K562 (cell line): Measurements from ENCODE around the gene SFXN2. TPM values are rescaled to one million over a fixed set of nuclear protein-coding genes. Genes with fewer than 3 reads are reported as not detected.

Source experiments
- CREB5 ChIP-seq: fragments of 250-450 bp; sonication (Bioruptor Pico); IDR thresholded peaks from 2 replicates; pipeline ENCODE4 v1.5.0; 2020; ENCODE audit warnings: mild to moderate bottlenecking
- CXXC5 ChIP-seq: fragments of 250-450 bp; sonication (Bioruptor Pico); IDR thresholded peaks from 2 replicates; pipeline ENCODE4 v1.8.0; 2022; ENCODE audit warnings: inconsistent platforms, mild to moderate bottlenecking, moderate library complexity
- DMBX1 ChIP-seq: fragments of 250-450 bp; sonication (Bioruptor Pico); IDR thresholded peaks from 2 replicates; pipeline ENCODE4 v1.8.0; 2022; ENCODE audit warnings: inconsistent platforms, mild to moderate bottlenecking, moderate library complexity, borderline replicate concordance
- DPF2 ChIP-seq: fragments of 450-650 bp; IDR thresholded peaks from 2 replicates; pipeline ENCODE4 v1.6.1; 2016
- FOXM1 ChIP-seq, 2 experiments: fragments of 450-650 bp in 1 of 2; sonication (generic) in 1 of 2; formaldehyde crosslinking in 1 of 2; IDR thresholded peaks; 2 replicates each; pipeline versions ENCODE4 v1.6.1 to v1.9.0; 2017 to 2022; ENCODE audit warnings: low read depth in 2 of 2, mild to moderate bottlenecking in 2 of 2, missing genetic modification reagents in 1 of 2, moderate library complexity in 1 of 2
- HDAC1 ChIP-seq, 2 experiments: fragments of 450-650 bp; IDR thresholded peaks; 2 replicates each; pipeline ENCODE4 v1.6.1; 2016 to 2017; ENCODE audit warnings: inconsistent platforms in 1 of 2, mild to moderate bottlenecking in 1 of 2, moderate library complexity in 1 of 2
- HDAC2 ChIP-seq: fragments of 450-650 bp; IDR thresholded peaks from 2 replicates; pipeline ENCODE4 v1.6.1; 2016; ENCODE audit warnings: mild to moderate bottlenecking
- HMG20A ChIP-seq: fragments of 450-650 bp; formaldehyde crosslinking; conservative IDR thresholded peaks from 2 replicates; pipeline ENCODE4 v1.4.0; 2020; ENCODE audit warnings: mild to moderate bottlenecking, mixed read lengths
- KDM5B ChIP-seq: fragments of 200-600 bp; sonication (generic); IDR thresholded peaks from 2 replicates; pipeline ENCODE4 v1.6.1; 2012; ENCODE audit warnings: low read depth, mild to moderate bottlenecking, moderate library complexity, low read length, control low read depth, inconsistent platforms; ENCODE audit not compliant: insufficient replicate concordance
- LCOR ChIP-seq: sonication (generic); formaldehyde crosslinking; IDR thresholded peaks from 2 replicates; pipeline ENCODE4 v1.8.0; 2022; ENCODE audit warnings: mild to moderate bottlenecking, missing genetic modification reagents
- MAZ ChIP-seq, 2 experiments: fragments of 450-650 bp in 1 of 2; sonication (generic) in 1 of 2; formaldehyde crosslinking; IDR thresholded peaks in 1 of 2; conservative IDR thresholded peaks in 1 of 2; 2 replicates each; pipeline versions ENCODE4 v1.4.0 to v1.5.0; 2020; ENCODE audit warnings: mild to moderate bottlenecking in 1 of 2, missing genetic modification reagents in 1 of 2
- MLLT1 ChIP-seq, 2 experiments: fragments of 450-650 bp; IDR thresholded peaks; 2 replicates each; pipeline ENCODE4 v1.6.1; 2016
- MYC ChIP-seq, 2 experiments: fragments of 250-450 bp in 1 of 2; sonication (Bioruptor Pico) in 1 of 2; IDR thresholded peaks; 2 replicates each; pipeline versions ENCODE4 v1.5.1 to v1.6.1; 2012 to 2021; ENCODE audit warnings: low read depth in 2 of 2, borderline replicate concordance in 1 of 2, improper control_type of control experiment in 1 of 2, low read length in 1 of 2, mild to moderate bottlenecking in 1 of 2, moderate library complexity in 1 of 2
- NR3C1 ChIP-seq: sonication (generic); formaldehyde crosslinking; IDR thresholded peaks from 2 replicates; pipeline ENCODE4 v1.8.1; 2022; ENCODE audit warnings: missing genetic modification reagents
- PREB ChIP-seq: sonication (generic); formaldehyde crosslinking; IDR thresholded peaks from 2 replicates; pipeline ENCODE4 v1.8.1; 2023; ENCODE audit warnings: mild to moderate bottlenecking, missing genetic modification reagents
- SIN3A ChIP-seq, 2 experiments: fragments of 150-350 bp in 1 of 2; IDR thresholded peaks; 2 replicates each; pipeline ENCODE4 v1.6.1; 2011 to 2016; ENCODE audit warnings: borderline replicate concordance in 2 of 2, low read depth in 2 of 2, low read length in 2 of 2, mild to moderate bottlenecking in 2 of 2, moderate library complexity in 2 of 2; ENCODE audit not compliant: control insufficient read depth in 1 of 2
- SIRT6 ChIP-seq: IDR thresholded peaks from one replicate; pipeline ENCODE4 v1.6.1; 2012; ENCODE audit warnings: low read depth, mild to moderate bottlenecking, control low read depth, inconsistent platforms, low read length, moderate library complexity
- TGIF2 ChIP-seq: sonication (generic); formaldehyde crosslinking; IDR thresholded peaks from 2 replicates; pipeline ENCODE4 v1.8.1; 2022; ENCODE audit warnings: mild to moderate bottlenecking, missing genetic modification reagents, moderate library complexity
- ZBTB7A ChIP-seq: IDR thresholded peaks from 2 replicates; pipeline ENCODE4 v1.6.1; 2011; ENCODE audit warnings: low read depth, mild to moderate bottlenecking, low read length, moderate library complexity, borderline replicate concordance; ENCODE audit not compliant: control insufficient read depth
- ZFX ChIP-seq: sonication (generic); formaldehyde crosslinking; IDR thresholded peaks from 2 replicates; pipeline ENCODE4 v1.8.0; 2022; ENCODE audit warnings: mild to moderate bottlenecking, missing genetic modification reagents, moderate library complexity
- ZNF12 ChIP-seq: sonication (generic); formaldehyde crosslinking; IDR thresholded peaks from 2 replicates; pipeline ENCODE4 v1.4.0; 2020; ENCODE audit warnings: mild to moderate bottlenecking, missing genetic modification reagents
- ZNF24 ChIP-seq: fragments of 450-650 bp; IDR thresholded peaks from 2 replicates; pipeline ENCODE4 v1.6.1; 2016
- polyA plus RNA-seq, 8 experiments: library from polyadenylated mRNA; depleted of rRNA in 4 of 8; stranded (reverse) in 5 of 8; unstranded in 3 of 8; fragments of >200 nt; fragmentation: Nextera tagmentation in 2 of 8; fragmentation: Illumina TruSeq in 1 of 8; extraction: Ambion mirVana in 2 of 8; extraction: Trizol in 1 of 8; gene quantifications; 2 replicates each; pipeline versions ENCODE4 v1.2.1 to v1.2.3, GENCODE V29; 2011 to 2014; ENCODE audit warnings: inconsistent platforms in 1 of 8, missing spikeins in 1 of 8
- total RNA-seq, 7 experiments: library from RNA; depleted of rRNA in 6 of 7; stranded (reverse); fragments of >200 nt in 6 of 7; fragmentation: Illumina TruSeq in 2 of 7; extraction: Trizol in 2 of 7; gene quantifications; 2 replicates each; pipeline versions ENCODE4 v1.2.1 to v1.2.3, GENCODE V29; 2011 to 2021; ENCODE audit warnings: low replicate concordance in 1 of 7

SFXN2 gene
- total and polyA plus RNA-seq, 9 of the 15 experiments (the other 6 are each of a cell fraction or from before 2014, with no cell fraction given): 7.3 to 23.8 (median 15.7) TPM

- TF ChIP-seq PREB (CRISPR knock-in tag) (peak; percentile 54; the same call in 1 of the 2 replicates), DMBX1 (CRISPR knock-in tag) (no peak), SIN3A (IDR thresholded peaks at IDR 0.05; ENCODE audit: borderline replicate concordance in 2 of 2, control insufficient read depth in 1 of 2, low read depth in 2 of 2, low read length in 2 of 2) (peak; percentile 84 to 89), CREB5 (no peak), DPF2 (no peak), TGIF2 (0 out of 2 replicates have a peak, but pooled peaks have one; percentile 44), ZNF24 (no peak), ZFX (CRISPR knock-in tag) (peak; percentile 77), ZNF12 (CRISPR knock-in tag) (0 out of 2 replicates have a peak, but pooled peaks have one; percentile 53), CXXC5 (CRISPR knock-in tag) (0 out of 2 replicates have a peak, but pooled peaks have one; percentile 29), LCOR (peak; percentile 63; the same call in 1 of the 2 replicates), MLLT1 (IDR thresholded peaks at IDR 0.05) (no peak), SIRT6 (no peak), MYC (IDR thresholded peaks at IDR 0.05; ENCODE audit: low read depth, low read length) (peak; percentile 85), MYC (CRISPR knock-in tag; IDR thresholded peaks at IDR 0.05; ENCODE audit: borderline replicate concordance, low read depth) (peak; percentile 90; the same call in 1 of the 2 replicates), HDAC2 (peak; percentile 83), HMG20A (CRISPR knock-in tag) (no peak), HDAC1 (IDR thresholded peaks at IDR 0.05) (peak in 1 of 2 experiments; percentile 97; a peak in 2 of 4 replicates), NR3C1 (CRISPR knock-in tag) (no peak), ZBTB7A (no peak; the same call in 1 of the 2 replicates), KDM5B (peak; percentile 63), FOXM1 (IDR thresholded peaks at IDR 0.05; ENCODE audit: low read depth) (no peak), FOXM1 (CRISPR knock-in tag; IDR thresholded peaks at IDR 0.05; ENCODE audit: low read depth) (peak; percentile 58; the same call in 1 of the 2 replicates), MAZ (CRISPR knock-in tag; conservative IDR thresholded peaks at IDR 0.05 in 1 of 2, IDR thresholded peaks at IDR 0.05 in 1 of 2) (peak in 1 of 2 experiments; percentile 19; a peak in 1 of 4 replicates)
Measured at GRCh38 chr10:102714621-102715455, at the start of gene SFXN2 (continued).
